SH-SY5Y (cell line): ENCODE measurements around the gene ADAM10.

Experiments used
- GATA2 ChIP-seq: IDR thresholded peaks from 2 replicates; pipeline ENCODE4 v1.6.1; 2011; ENCODE audit warnings: mild to moderate bottlenecking, low read depth, low read length
- GATA3 ChIP-seq: IDR thresholded peaks from 2 replicates; pipeline ENCODE4 v1.6.1; 2011; ENCODE audit warnings: low read depth, mild to moderate bottlenecking, low read length, moderate library complexity

The ADAM10 gene

DNA sequence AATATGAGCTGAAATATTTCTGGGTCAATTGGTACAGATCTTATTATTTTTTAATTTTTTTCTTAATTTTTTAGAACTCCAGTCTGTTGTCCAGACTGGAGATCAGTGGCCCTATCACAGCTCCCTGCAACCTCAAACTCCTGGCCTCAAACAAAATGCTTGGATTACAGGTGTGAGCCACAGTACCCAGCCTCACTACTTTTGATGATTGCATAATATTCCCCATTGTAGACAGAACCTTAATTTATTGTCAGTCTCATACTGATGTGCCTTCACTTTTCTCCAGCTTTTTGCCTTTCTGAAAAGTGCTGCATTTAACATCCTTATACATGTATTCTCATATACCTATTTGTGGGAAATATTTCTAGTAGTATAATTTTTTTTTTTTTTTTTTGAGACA lies 172.8 kb downstream of the ADAM10 start:
- TF ChIP-seq GATA2, result no peak
- TF ChIP-seq GATA3, result no peak

DNA sequence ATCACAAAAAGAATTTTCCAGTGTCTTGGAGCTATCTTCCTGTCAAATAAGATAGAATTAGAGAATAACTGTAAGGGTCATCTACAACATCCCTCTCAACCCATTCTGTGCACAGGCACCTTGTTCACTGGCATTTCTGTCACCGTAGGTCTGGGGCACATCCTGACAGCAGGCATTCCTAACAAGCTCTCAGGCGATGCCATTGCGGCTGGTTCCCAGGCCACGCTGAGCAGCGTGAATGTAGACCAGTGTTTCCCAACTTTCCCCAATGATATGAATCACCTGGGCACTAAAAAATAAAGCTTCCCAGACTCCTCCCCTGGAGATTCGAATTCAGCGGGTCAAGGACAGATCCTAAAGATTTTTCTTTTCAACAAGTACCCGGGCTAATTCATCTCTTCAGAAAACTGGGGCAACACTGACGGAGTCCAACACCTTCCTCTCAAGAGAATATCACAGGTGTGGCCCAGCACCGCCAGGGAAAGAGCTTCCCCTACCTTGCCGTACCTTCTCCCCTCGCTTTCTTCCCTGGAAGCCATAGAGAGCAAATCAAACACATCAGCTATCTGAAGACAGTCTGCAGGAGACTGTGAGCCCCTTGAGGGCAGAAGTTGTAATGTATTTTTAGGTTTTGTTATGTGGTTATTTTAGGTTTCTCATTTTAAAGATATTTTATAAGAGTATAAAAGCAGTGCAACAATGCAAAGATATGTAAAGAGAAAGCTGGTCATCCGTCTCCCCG lies 174.3 kb downstream of the ADAM10 start:
- TF ChIP-seq GATA2 (no peak), GATA3 (no peak)

GRCh38 chr15:58574631-58575030 lies 174.9 kb downstream of the ADAM10 start:
- TF ChIP-seq GATA3 (no peak), GATA2 (no peak)

- TF ChIP-seq GATA2 (no peak), GATA3 (no peak)
These were observed 176.2 kb downstream of the ADAM10 start for GRCh38 chr15:58573270-58573669.

DNA sequence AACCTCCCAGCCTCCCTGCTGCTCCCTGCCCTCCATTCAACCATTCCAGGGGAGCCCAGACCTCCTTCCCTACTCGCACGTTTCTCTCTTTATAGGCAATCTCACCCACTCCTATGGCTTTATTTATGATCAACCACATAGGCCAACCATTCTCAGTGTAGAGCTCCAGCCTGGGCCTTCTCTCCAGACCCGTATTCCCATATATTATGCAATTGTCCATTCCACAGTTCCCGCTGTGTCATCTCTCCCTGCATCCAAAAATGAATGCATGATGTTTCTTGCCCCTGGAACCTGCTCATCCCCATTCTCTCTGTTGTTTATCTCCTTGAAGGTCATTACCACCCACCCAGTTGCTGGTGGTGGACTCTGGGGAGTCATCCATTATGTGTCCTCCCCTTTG lies 177.0 kb downstream of the ADAM10 start:
- TF ChIP-seq GATA3, result no peak
- TF ChIP-seq GATA2, result no peak

DNA sequence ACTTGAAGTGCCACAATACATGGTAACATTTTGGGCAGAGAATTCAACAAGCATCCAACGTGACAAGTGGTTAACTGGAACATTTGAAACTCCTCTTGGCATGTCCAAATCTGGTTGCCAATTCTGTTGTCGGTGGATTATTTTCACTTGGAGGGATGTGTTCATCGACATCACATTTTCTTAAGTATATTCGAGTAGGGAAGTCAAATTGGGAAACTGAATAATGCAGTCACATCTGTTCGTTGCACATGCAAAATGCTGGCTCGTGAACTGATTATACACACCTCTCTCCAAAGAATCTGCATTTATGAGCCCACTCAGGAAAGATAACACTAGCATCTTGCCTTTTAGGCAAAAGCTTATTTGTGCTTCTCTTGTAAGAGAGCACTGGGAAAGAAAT lies 178.0 kb downstream of the ADAM10 start:
- TF ChIP-seq GATA3, result no peak
- TF ChIP-seq GATA2, result no peak

GRCh38 chr15:58569455-58569854 lies 180.1 kb downstream of the ADAM10 start:
- TF ChIP-seq GATA3 (no peak), GATA2 (no peak)

- TF ChIP-seq GATA2, result no peak
- no peak for TF ChIP-seq GATA3
These were observed 181.3 kb downstream of the ADAM10 start for GRCh38 chr15:58568157-58568571.

GRCh38 chr15:58566029-58566428 lies 183.5 kb downstream of the ADAM10 start:
- TF ChIP-seq GATA2, result no peak

GRCh38 chr15:58565619-58566018 lies 183.9 kb downstream of the ADAM10 start:
- no peak for TF ChIP-seq GATA3

DNA sequence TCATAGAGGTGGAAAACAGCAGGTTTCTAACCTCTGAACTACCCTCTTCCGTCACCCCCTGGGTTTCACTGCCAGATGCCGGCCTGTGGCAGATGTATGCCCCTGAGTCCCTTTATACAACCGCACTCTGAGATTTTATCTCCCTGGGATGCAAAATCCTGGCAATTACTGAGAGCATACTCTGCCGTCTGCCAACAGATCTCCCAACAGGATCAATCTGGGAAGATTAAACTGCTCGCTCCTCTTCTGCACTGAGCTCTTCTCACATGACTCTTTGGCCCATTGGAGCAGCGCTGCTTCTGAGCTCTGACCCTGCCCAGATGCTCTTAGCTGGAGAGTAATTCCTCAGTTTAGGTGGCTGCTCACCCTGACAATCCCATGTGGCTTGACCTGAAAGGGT lies 184.5 kb downstream of the ADAM10 start:
- TF ChIP-seq GATA3 (peak; percentile 60; the same call in 1 of the 2 replicates), GATA2 (peak; percentile 90)

DNA sequence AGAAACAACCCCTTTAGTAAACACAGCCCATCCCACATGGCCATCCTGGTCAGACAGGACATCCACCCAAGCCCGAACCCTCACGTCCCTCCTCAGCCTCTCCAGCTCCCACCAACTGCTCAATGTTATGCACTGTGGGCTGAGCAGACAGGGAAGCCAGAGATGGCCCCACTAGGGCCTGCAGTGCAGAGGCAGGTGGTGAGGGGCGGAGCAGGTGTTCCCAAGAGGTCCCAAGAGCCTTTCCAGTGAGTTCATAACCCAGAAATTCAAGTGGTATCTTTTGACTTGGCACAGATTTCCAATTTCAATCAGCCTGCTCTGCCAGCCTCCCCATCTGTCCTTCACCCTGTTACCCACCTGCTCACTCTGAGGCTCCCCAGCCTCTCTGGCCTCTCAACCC lies 187.4 kb downstream of the ADAM10 start:
- no peak for TF ChIP-seq GATA2

DNA sequence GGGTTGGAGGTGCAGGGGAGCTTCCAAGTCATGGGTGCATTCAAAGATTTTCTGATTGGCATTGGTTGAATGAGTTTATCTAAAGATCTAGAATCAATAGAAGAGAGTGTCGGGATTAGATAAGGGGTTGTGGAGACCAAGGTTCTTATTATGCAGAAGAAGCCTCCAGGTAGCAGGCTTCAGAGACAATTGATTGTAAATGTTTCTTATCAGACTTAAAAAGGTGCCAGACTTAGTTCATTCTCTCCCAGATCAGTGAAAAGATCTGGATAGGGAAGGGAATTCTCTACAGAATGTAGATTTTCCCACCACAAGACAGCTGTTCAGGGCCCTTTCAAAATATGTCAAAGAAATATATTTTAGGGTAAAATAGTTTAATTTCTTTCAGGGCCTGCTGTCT lies 188.2 kb downstream of the ADAM10 start:
- no peak for TF ChIP-seq GATA2
- TF ChIP-seq GATA3, result no peak

GRCh38 chr15:58559904-58560588 lies 189.5 kb downstream of the ADAM10 start:
- TF ChIP-seq GATA3 (no peak), GATA2 (no peak)

DNA sequence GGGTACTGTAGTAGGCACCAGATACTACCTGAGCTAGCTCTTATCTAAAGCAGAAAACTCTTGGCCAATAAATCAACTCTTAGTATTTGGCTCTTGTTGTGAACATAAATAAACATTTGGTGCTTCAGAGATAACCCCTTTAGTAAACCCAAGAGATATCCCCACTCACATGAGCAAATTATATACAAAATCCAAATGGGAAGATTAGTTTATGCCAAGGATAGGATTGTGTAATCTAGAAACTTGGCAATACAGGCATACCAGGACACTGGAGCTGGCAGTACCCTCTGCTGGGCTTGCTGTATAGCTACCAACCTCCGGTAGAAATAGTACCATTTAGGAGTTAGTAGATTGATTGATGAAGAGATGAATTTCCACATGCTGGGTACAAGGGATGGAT lies 190.7 kb downstream of the ADAM10 start:
- no peak for TF ChIP-seq GATA2
- TF ChIP-seq GATA3, result no peak

- TF ChIP-seq GATA2 (no peak), GATA3 (no peak)
These were observed 193.0 kb downstream of the ADAM10 start for GRCh38 chr15:58556541-58556940.

- TF ChIP-seq GATA2 (no peak), GATA3 (no peak)
These were observed 193.5 kb downstream of the ADAM10 start for GRCh38 chr15:58556028-58556361.
